Subcutaneous adipose tissue (tissue), 4 donors: ENCODE data around the gene PSEN2. TPM values are rescaled to one million over a fixed set of nuclear protein-coding genes. Genes with fewer than 3 reads are reported as not detected.

ENCODE experiments used
- CTCF ChIP-seq: fragments of 450-650 bp; IDR thresholded peaks from one replicate; pipeline ENCODE4 v1.5.1; 2016; ENCODE audit warnings: low read depth, mild to moderate bottlenecking, control low read depth, antibody characterized with exemption, moderate library complexity
- total RNA-seq, 4 donors: library from RNA; depleted of rRNA; stranded (reverse); fragments of >200 nt; gene quantifications; one replicate each; pipeline ENCODE4 v1.1.0, GENCODE V29; 2016

PSEN2 gene
- 10 to 100 TPM; 14.2 to 37.0 (median 26.5) TPM for total RNA-seq

GRCh38 chr1:226870401-226871279 lies at the start of gene PSEN2:
Gene PSEN2, plus strand, starts transcription at chr1:226870616. Its CDS starts 11,292 bp downstream, at chr1:226881908.
- TF ChIP-seq CTCF, result no peak

GRCh38 chr1:226820941-226821718 lies 49.3 kb upstream of the PSEN2 start:
- no peak for TF ChIP-seq CTCF

GRCh38 chr1:226821719-226822085 lies 48.7 kb upstream of the PSEN2 start:
- TF ChIP-seq CTCF, result no peak

GRCh38 chr1:226823643-226824042 lies 46.8 kb upstream of the PSEN2 start:
- no peak for TF ChIP-seq CTCF

GRCh38 chr1:226825037-226825745 lies 45.2 kb upstream of the PSEN2 start:
- TF ChIP-seq CTCF, result no peak

GRCh38 chr1:226825746-226826100 lies 44.7 kb upstream of the PSEN2 start:
- TF ChIP-seq CTCF, result no peak
